GM23338 (cell line): ENCODE measurements around the gene EMC1.

Source experiments
- EZH2 ChIP-seq: fragments of 200-600 bp; sonication (generic); IDR thresholded peaks from one replicate; pipeline ENCODE4 v1.8.0; 2017; ENCODE audit warnings: antibody characterized with exemption, mild to moderate bottlenecking, low read depth; ENCODE audit not compliant: unreplicated experiment
- JUNB ChIP-seq: IDR thresholded peaks from one replicate; pipeline ENCODE4 v1.6.1; 2016; ENCODE audit warnings: antibody characterized with exemption; ENCODE audit not compliant: unreplicated experiment
- REST ChIP-seq: IDR thresholded peaks from one replicate; pipeline ENCODE4 v1.6.1; 2018; ENCODE audit warnings: antibody characterized with exemption; ENCODE audit not compliant: unreplicated experiment
- TF ChIP-seq, protein P1 (sequence below), 2 experiments: fragments of 200-600 bp in 1 of 2; sonication (generic) in 1 of 2; conservative IDR thresholded peaks; 2 replicates each; pipeline versions ENCODE4 v1.5.1 to v1.6.1; 2016 to 2017; ENCODE audit warnings: antibody characterized with exemption in 2 of 2, low read depth in 2 of 2, mild to moderate bottlenecking in 2 of 2, moderate library complexity in 1 of 2

GRCh38 chr1:19287436-19288185 is 36.3 kb upstream of the EMC1 start:
- no peak for TF ChIP-seq JUNB
- TF ChIP-seq, protein P1, sequence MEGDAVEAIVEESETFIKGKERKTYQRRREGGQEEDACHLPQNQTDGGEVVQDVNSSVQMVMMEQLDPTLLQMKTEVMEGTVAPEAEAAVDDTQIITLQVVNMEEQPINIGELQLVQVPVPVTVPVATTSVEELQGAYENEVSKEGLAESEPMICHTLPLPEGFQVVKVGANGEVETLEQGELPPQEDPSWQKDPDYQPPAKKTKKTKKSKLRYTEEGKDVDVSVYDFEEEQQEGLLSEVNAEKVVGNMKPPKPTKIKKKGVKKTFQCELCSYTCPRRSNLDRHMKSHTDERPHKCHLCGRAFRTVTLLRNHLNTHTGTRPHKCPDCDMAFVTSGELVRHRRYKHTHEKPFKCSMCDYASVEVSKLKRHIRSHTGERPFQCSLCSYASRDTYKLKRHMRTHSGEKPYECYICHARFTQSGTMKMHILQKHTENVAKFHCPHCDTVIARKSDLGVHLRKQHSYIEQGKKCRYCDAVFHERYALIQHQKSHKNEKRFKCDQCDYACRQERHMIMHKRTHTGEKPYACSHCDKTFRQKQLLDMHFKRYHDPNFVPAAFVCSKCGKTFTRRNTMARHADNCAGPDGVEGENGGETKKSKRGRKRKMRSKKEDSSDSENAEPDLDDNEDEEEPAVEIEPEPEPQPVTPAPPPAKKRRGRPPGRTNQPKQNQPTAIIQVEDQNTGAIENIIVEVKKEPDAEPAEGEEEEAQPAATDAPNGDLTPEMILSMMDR (conservative IDR thresholded peaks at IDR 0.05; ENCODE audit: low read depth in 2 of 2) = no peak
- no peak for TF ChIP-seq EZH2
- no peak for TF ChIP-seq REST
